Peyer's patch (tissue), 4 donors: ENCODE measurements around the gene ZCCHC14.

Source experiments
- POLR2A ChIP-seq, 2 donors: fragments of 450-650 bp; IDR thresholded peaks; one replicate each; pipeline ENCODE4 v1.5.1; 2017; ENCODE audit warnings: antibody characterized with exemption in 2 of 2, mild to moderate bottlenecking in 2 of 2, moderate library complexity in 2 of 2
- TF ChIP-seq, protein P1 (sequence below), 6 experiments: fragments of 450-650 bp in 4 of 6; fragments of 200-600 bp in 2 of 6; sonication (generic) in 1 of 6; IDR thresholded peaks; one replicate each; pipeline ENCODE4 v1.5.1; 2017 to 2019; ENCODE audit warnings: antibody characterized with exemption in 6 of 6, mild to moderate bottlenecking in 3 of 6, moderate library complexity in 1 of 6

DNA sequence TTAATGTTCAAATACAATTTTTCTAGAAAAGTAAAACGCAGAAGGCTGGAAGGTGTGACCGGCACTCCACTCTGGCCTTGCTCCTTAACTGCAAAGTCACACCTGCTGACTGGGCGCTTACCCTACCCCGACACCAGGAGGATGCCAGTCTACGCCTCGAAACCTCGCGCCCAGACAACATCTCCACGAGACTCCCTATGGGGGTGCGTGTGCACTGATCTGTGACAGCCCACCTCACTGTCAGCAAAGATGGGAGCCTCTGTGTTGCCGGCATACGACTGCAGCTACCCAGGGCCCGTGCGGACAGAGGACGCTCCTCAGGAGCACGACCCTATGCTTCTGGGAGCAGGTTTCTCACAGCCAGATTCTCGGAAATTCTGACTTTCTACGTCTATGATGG lies 74.6 kb downstream of the ZCCHC14 start:
- TF ChIP-seq, protein P1, sequence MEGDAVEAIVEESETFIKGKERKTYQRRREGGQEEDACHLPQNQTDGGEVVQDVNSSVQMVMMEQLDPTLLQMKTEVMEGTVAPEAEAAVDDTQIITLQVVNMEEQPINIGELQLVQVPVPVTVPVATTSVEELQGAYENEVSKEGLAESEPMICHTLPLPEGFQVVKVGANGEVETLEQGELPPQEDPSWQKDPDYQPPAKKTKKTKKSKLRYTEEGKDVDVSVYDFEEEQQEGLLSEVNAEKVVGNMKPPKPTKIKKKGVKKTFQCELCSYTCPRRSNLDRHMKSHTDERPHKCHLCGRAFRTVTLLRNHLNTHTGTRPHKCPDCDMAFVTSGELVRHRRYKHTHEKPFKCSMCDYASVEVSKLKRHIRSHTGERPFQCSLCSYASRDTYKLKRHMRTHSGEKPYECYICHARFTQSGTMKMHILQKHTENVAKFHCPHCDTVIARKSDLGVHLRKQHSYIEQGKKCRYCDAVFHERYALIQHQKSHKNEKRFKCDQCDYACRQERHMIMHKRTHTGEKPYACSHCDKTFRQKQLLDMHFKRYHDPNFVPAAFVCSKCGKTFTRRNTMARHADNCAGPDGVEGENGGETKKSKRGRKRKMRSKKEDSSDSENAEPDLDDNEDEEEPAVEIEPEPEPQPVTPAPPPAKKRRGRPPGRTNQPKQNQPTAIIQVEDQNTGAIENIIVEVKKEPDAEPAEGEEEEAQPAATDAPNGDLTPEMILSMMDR (IDR thresholded peaks at IDR 0.05) = no peak
- TF ChIP-seq POLR2A (IDR thresholded peaks at IDR 0.05) = no peak
